Central memory CD4-positive, alpha-beta T cell (primary cell): Measurements from ENCODE around the gene FOXO3.
A peak's percentile ranks its signal among the peaks of the same experiment; 100 is the strongest.

Source experiments
- DNase-seq: peaks from one replicate; pipeline ENCODE4 v3.0.0; 2022

The FOXO3 gene

GRCh38 chr6:108598305-108598863, 37.7 kb downstream of the FOXO3 start:
- DNase-seq: no peak

- DNase-seq: no peak
Observed at GRCh38 chr6:108604156-108604555, 43.4 kb downstream of the FOXO3 start.

GRCh38 chr6:108606250-108606690, 45.6 kb downstream of the FOXO3 start:
- no peak for DNase-seq

GRCh38 chr6:108608453-108609275, 47.9 kb downstream of the FOXO3 start:
- no peak for DNase-seq

- DNase-seq: no peak
Observed at GRCh38 chr6:108609276-108609769, 48.6 kb downstream of the FOXO3 start.

- DNase-seq: no peak
Observed at GRCh38 chr6:108610270-108610839, 49.6 kb downstream of the FOXO3 start.

- DNase-seq: no peak
Observed at GRCh38 chr6:108610957-108611586, 50.4 kb downstream of the FOXO3 start.

GRCh38 chr6:108612852-108613251, 52.1 kb downstream of the FOXO3 start:
- DNase-seq: no peak

GRCh38 chr6:108616544-108616943, 55.8 kb downstream of the FOXO3 start:
- DNase-seq: no peak

- no peak for DNase-seq
Observed at GRCh38 chr6:108616973-108617372, 56.3 kb downstream of the FOXO3 start.

GRCh38 chr6:108618623-108619152, 58.0 kb downstream of the FOXO3 start:
- DNase-seq: no peak

GRCh38 chr6:108619431-108620197, 58.9 kb downstream of the FOXO3 start:
- no peak for DNase-seq

GRCh38 chr6:108621117-108621516, 60.4 kb downstream of the FOXO3 start:
- no peak for DNase-seq

- DNase-seq: no peak
Observed at GRCh38 chr6:108622641-108623298, 62.1 kb downstream of the FOXO3 start.

GRCh38 chr6:108623995-108624394, 63.3 kb downstream of the FOXO3 start:
- no peak for DNase-seq

- DNase-seq: no peak
Observed at GRCh38 chr6:108625581-108625980, 64.9 kb downstream of the FOXO3 start.

GRCh38 chr6:108626777-108627176, 66.1 kb downstream of the FOXO3 start:
- DNase-seq: no peak

- no peak for DNase-seq
Observed at GRCh38 chr6:108627692-108628550, 67.2 kb downstream of the FOXO3 start.

- DNase-seq: peak; percentile 16
Observed at GRCh38 chr6:108630050-108630714, 69.5 kb downstream of the FOXO3 start.

GRCh38 chr6:108632441-108632840, 71.7 kb downstream of the FOXO3 start:
- DNase-seq: no peak
